ENCODE measurements around the gene GLCCI1. TPM values are rescaled to one million over a fixed set of nuclear protein-coding genes. Genes with fewer than 3 reads are reported as not detected.

The GLCCI1 gene
- total and polyA plus RNA-seq, 4 donors: 1.4 to 5.9 (median 4.3) TPM

GRCh38 chr7:8113184-8113583 is 144.6 kb downstream of the GLCCI1 start:
- H3K27me3 ChIP-seq (ENCODE audit: control insufficient read depth in 4 of 4, insufficient read depth in 4 of 4, low read length in 3 of 4): no peaks in the 10 kb centered on the region
- no peak overlapping the region for H3K4me3 ChIP-seq (ENCODE audit: low read depth in 1 of 3, low read length in 3 of 3)
- TF ChIP-seq TAF1 (conservative IDR thresholded peaks at IDR 0.05) (no peak), HNF4A (conservative IDR thresholded peaks at IDR 0.05) (no peak), GABPA (IDR thresholded peaks at IDR 0.05 in 1 of 2, conservative IDR thresholded peaks at IDR 0.05 in 1 of 2) (no peak), RAD21 (IDR thresholded peaks at IDR 0.05) (no peak), REST (IDR thresholded peaks at IDR 0.05) (no peak), RXRA (IDR thresholded peaks at IDR 0.05) (no peak), FOXA2 (IDR thresholded peaks at IDR 0.05) (no peak), SP1 (IDR thresholded peaks at IDR 0.05) (no peak), JUND (IDR thresholded peaks at IDR 0.05) (no peak), YY1 (IDR thresholded peaks at IDR 0.05) (no peak), CTCF (IDR thresholded peaks at IDR 0.05; ENCODE audit: low read depth, low read length, missing input control) (no peak), EGR1 (IDR thresholded peaks at IDR 0.05; ENCODE audit: low read depth in 2 of 2) (no peak), NR2F2 (IDR thresholded peaks at IDR 0.05) (no peak)
- no peaks in the 10 kb centered on the region for H3K9me3 ChIP-seq (ENCODE audit: control insufficient read depth in 4 of 4, low read length in 3 of 4)
- no peak overlapping the region for H3K9ac ChIP-seq (ENCODE audit: low read depth in 1 of 2, low read length in 2 of 2)
- no peaks in the 10 kb centered on the region for H3K36me3 ChIP-seq (ENCODE audit: control insufficient read depth in 4 of 4, insufficient read depth in 3 of 4, low read depth in 1 of 4, low read length in 3 of 4)
- no peak overlapping the region for H3K27ac ChIP-seq (ENCODE audit: low read depth in 1 of 2, low read length in 2 of 2)
- H3K4me1 ChIP-seq (ENCODE audit: control insufficient read depth in 4 of 4, insufficient read depth in 4 of 4, low read length in 3 of 4): no peaks in the 10 kb centered on the region
- DNase-seq (ENCODE audit: low spot score): no peak
- 90% methylated on average over 3 of the region's 3 CpGs for WGBS

GRCh38 chr7:8114175-8114574 is 145.6 kb downstream of the GLCCI1 start:
- no peaks in the 10 kb centered on the region for H3K4me1 ChIP-seq (ENCODE audit: control insufficient read depth in 4 of 4, insufficient read depth in 4 of 4, low read length in 3 of 4)
- H3K9ac ChIP-seq (ENCODE audit: low read depth in 1 of 2, low read length in 2 of 2): no peak overlapping the region
- no peaks in the 10 kb centered on the region for H3K9me3 ChIP-seq (ENCODE audit: control insufficient read depth in 4 of 4, low read length in 3 of 4)
- WGBS: 95% methylated on average over 4 of the region's 4 CpGs
- no peak overlapping the region for H3K27ac ChIP-seq (ENCODE audit: low read depth in 1 of 2, low read length in 2 of 2)
- H3K36me3 ChIP-seq (ENCODE audit: control insufficient read depth in 4 of 4, insufficient read depth in 3 of 4, low read depth in 1 of 4, low read length in 3 of 4): no peaks in the 10 kb centered on the region
- DNase-seq (ENCODE audit: low spot score): no peak
- no peak overlapping the region for H3K4me3 ChIP-seq (ENCODE audit: low read depth in 1 of 3, low read length in 3 of 3)
- no peak for TF ChIP-seq FOXA1 (IDR thresholded peaks at IDR 0.05)
- no peak for TF ChIP-seq JUND (IDR thresholded peaks at IDR 0.05)
- TF ChIP-seq ZBTB33 (IDR thresholded peaks at IDR 0.05): no peak
- TF ChIP-seq RXRA (IDR thresholded peaks at IDR 0.05): no peak
- TF ChIP-seq NR2F2 (IDR thresholded peaks at IDR 0.05): no peak
- TF ChIP-seq YY1 (IDR thresholded peaks at IDR 0.05): no peak
- TF ChIP-seq RAD21 (IDR thresholded peaks at IDR 0.05): no peak
- TF ChIP-seq EGR1 (IDR thresholded peaks at IDR 0.05; ENCODE audit: low read depth in 2 of 2): no peak
- TF ChIP-seq FOXA2 (IDR thresholded peaks at IDR 0.05): no peak
- no peak for TF ChIP-seq GABPA (IDR thresholded peaks at IDR 0.05 in 1 of 2, conservative IDR thresholded peaks at IDR 0.05 in 1 of 2)
- TF ChIP-seq HNF4A (conservative IDR thresholded peaks at IDR 0.05): no peak
- no peak for TF ChIP-seq HNF4G (IDR thresholded peaks at IDR 0.05)
- no peaks in the 10 kb centered on the region for H3K27me3 ChIP-seq (ENCODE audit: control insufficient read depth in 4 of 4, insufficient read depth in 4 of 4, low read length in 3 of 4)

Data from liver (tissue), 9 donors.